Common myeloid progenitor, CD34-positive (primary cell): ENCODE results near the gene DCTN2.
"Not testable (repeated sequence)": the region's sequence is repeated elsewhere in the genome, so short reads cannot be mapped to it uniquely, and the experiment has no call there.

Experiments
- CTCF ChIA-PET: fragments of 350-600 bp; sonication (Branson Sonifier 250); formaldehyde crosslinking; loops from one replicate; lab custom pipeline; 2021; ENCODE audit warnings: antibody characterized with exemption; lab: Charles Lee
- POLR2A ChIA-PET: fragments of 350-600 bp; sonication (Branson Sonifier 250); formaldehyde crosslinking; loops from one replicate; lab custom pipeline; 2021; ENCODE audit warnings: antibody characterized with exemption; lab: Charles Lee
- DNase-seq, 3 donors: peaks; one replicate each; pipeline versions ENCODE4 v3.0.0 to v3.0.0-alpha.2; 2013
- H3K27ac ChIP-seq, 2 experiments: 1 replicate in 1 of 2; 2 replicates in 1 of 2; pipeline ENCODE4 v1.7.0; 2013; ENCODE audit warnings: inconsistent platforms in 2 of 2, low read length in 2 of 2, mild to moderate bottlenecking in 2 of 2, low read depth in 1 of 2, moderate library complexity in 1 of 2; ENCODE audit not compliant: severe bottlenecking in 2 of 2, insufficient read depth in 1 of 2, poor library complexity in 1 of 2
- H3K27me3 ChIP-seq, 5 experiments: replicated peaks in 2 of 5; 1 replicate in 3 of 5; 2 replicates in 2 of 5; pipeline versions ENCODE4 v1.6.1 to v1.7.0; 2013; ENCODE audit warnings: low read length in 4 of 5, mild to moderate bottlenecking in 2 of 5, moderate library complexity in 2 of 5, inconsistent platforms in 1 of 5; ENCODE audit not compliant: insufficient read depth in 5 of 5, control insufficient read depth in 4 of 5
- H3K36me3 ChIP-seq, 4 experiments: 1 replicate in 2 of 4; 2 replicates in 2 of 4; pipeline versions ENCODE4 v1.6.1 to v1.7.0; 2013; ENCODE audit warnings: low read length in 3 of 4, control low read depth in 1 of 4, mild to moderate bottlenecking in 1 of 4; ENCODE audit not compliant: control insufficient read depth in 4 of 4, insufficient read depth in 4 of 4
- H3K4me1 ChIP-seq, 4 experiments: 1 replicate in 3 of 4; 2 replicates in 1 of 4; pipeline versions ENCODE4 v1.6.1 to v1.7.1; 2013; ENCODE audit warnings: low read length in 3 of 4, mild to moderate bottlenecking in 3 of 4, control low read depth in 1 of 4, inconsistent platforms in 1 of 4, moderate library complexity in 1 of 4; ENCODE audit not compliant: control insufficient read depth in 4 of 4, insufficient read depth in 4 of 4; ENCODE audit errors: control extremely low read depth in 1 of 4
- H3K4me3 ChIP-seq, 7 experiments: 1 replicate in 4 of 7; 2 replicates in 3 of 7; pipeline versions ENCODE4 v1.5.1 to v1.7.0; 2013; ENCODE audit warnings: mild to moderate bottlenecking in 7 of 7, low read length in 6 of 7, moderate library complexity in 6 of 7, inconsistent platforms in 2 of 7, low read depth in 2 of 7, control low read depth in 1 of 7; ENCODE audit not compliant: insufficient read depth in 4 of 7, control insufficient read depth in 1 of 7; ENCODE audit errors: extremely low read depth in 1 of 7
- H3K9me3 ChIP-seq, 5 experiments: 1 replicate in 4 of 5; 2 replicates in 1 of 5; pipeline versions ENCODE4 v1.6.1 to v1.7.1; 2013; ENCODE audit warnings: low read length in 4 of 5, mild to moderate bottlenecking in 2 of 5, inconsistent platforms in 1 of 5, low read depth in 1 of 5, moderate library complexity in 1 of 5; ENCODE audit not compliant: control insufficient read depth in 4 of 5, insufficient read depth in 2 of 5; ENCODE audit errors: control extremely low read depth in 1 of 5
- WGBS: methylation state at CpG from one replicate; pipeline ENCODE4 v1.1.5; 2013; ENCODE audit not compliant: insufficient coverage; 5-methylcytosine and 5-hydroxymethylcytosine counted together

Gene DCTN2

DNA sequence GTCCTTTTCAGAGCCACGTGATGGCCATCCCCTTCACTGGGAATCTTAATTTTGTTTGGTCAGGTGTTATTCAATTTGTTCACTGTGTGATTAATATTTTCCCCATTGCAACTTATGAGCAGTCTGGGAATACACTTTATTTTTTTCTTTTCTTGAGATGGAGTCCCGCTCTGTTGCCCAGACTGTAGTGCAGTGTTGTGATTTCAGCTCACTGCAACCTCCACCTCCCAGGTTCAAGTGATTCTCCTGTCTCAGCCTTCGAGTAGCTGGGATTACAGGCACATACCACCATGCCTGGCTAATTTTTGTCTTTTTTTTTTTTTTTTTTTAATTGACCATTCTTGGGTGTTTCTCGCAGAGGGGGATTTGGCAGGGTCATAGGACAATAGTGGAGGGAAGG lies 40.5 kb downstream of the DCTN2 start:
- peaks cover 8 to 64% (median 37%) of the 10 kb centered on the region in 4 experiments for H3K36me3 ChIP-seq
- CTCF ChIA-PET, result interaction anchor here (0.7 kb wide), 1 partner anchor 8 kb away, joined by 4 read pairs; no protein-coding TSS in a partner anchor
- not testable (repeated sequence) for H3K4me1 ChIP-seq, H3K4me3 ChIP-seq, DNase-seq, H3K9me3 ChIP-seq, H3K27ac ChIP-seq, H3K27me3 ChIP-seq
- POLR2A ChIA-PET, result interaction anchor here (0.9 kb wide), 1 partner anchor 9 kb away, joined by 4 read pairs; no protein-coding TSS in a partner anchor
- 100% methylated on average over 1 of the region's 4 CpGs for WGBS

DNA sequence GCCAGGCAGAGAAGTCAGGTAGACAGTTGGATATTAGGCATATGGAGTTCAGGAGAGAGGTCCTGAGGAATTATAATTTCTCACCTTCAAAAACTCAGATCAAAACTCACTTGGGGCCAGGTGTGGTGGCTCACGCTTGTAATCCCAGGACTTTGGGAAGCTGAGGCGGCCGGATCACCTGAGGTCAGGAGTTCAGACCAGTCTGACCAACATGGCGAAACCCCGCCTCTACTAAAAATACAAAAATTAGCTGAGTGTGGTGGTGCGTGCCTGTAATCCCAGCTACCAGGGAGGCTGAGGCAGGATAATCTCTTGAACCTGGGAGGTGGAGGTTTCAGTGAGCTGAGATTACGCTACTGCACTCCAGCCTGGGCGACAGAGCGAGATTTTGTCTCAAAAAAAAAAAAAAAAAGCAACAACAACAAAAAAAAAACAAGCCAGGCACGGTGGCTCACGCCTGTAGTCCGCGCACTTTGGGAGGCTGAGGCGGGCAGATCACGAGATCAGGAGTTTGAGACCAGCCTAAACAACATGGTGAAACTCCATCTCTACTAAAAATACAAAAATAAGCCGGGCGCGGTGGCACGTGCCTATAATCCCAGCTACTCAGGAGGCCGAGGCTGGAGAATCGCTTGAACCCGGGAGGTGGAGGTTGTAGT lies 44.6 kb downstream of the DCTN2 start:
- CTCF ChIA-PET, result interaction anchor here (1.0 to 1.4 kb wide), 3 partner anchors 7 to 16 kb away, joined by 3 to 5 read pairs (median 4); no protein-coding TSS in a partner anchor
- not testable (repeated sequence) for H3K4me3 ChIP-seq, H3K4me1 ChIP-seq, DNase-seq, H3K9me3 ChIP-seq, H3K27me3 ChIP-seq, H3K27ac ChIP-seq
- peaks cover 24 to 80% (median 55%) of the 10 kb centered on the region in 4 experiments for H3K36me3 ChIP-seq
- POLR2A ChIA-PET, result interaction anchor here (0.5 to 3.2 kb wide), 2 partner anchors 13 to 15 kb away, joined by 4 to 11 read pairs; no protein-coding TSS in a partner anchor
- 98% methylated on average over 10 of the region's 22 CpGs for WGBS

DNA sequence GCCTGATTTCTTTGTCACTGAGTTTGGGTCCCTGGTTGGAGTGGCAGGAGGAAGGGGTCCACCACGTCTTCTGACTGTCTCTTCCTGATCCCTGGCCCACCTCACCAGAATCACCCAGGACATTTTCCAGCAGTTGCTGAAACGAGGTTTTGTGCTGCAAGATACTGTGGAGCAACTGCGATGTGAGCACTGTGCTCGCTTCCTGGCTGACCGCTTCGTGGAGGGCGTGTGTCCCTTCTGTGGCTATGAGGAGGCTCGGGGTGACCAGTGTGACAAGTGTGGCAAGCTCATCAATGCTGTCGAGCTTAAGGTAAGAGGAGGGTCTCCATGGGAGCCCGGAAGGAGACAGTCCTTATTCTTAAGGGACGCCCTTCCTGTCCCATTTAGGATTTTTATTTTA lies 46.8 kb downstream of the DCTN2 start:
- H3K27ac ChIP-seq, result no peak overlapping the region
- H3K27me3 ChIP-seq, result no peaks in the 10 kb centered on the region
- ChIA-PET POLR2A (no interaction called here), CTCF (interaction anchor here (1.3 to 1.6 kb wide), 4 partner anchors 25 to 47 kb away, joined by 3 to 4 read pairs (median 3); no protein-coding TSS in a partner anchor)
- no peak overlapping the region for H3K4me3 ChIP-seq
- H3K9me3 ChIP-seq, result no peaks in the 10 kb centered on the region
- H3K4me1 ChIP-seq, result no peaks in the 10 kb centered on the region
- no peak for DNase-seq
- WGBS, result 96% methylated on average over 10 of the region's 11 CpGs
- peaks cover 24 to 82% (median 55%) of the 10 kb centered on the region in 4 experiments for H3K36me3 ChIP-seq

DNA sequence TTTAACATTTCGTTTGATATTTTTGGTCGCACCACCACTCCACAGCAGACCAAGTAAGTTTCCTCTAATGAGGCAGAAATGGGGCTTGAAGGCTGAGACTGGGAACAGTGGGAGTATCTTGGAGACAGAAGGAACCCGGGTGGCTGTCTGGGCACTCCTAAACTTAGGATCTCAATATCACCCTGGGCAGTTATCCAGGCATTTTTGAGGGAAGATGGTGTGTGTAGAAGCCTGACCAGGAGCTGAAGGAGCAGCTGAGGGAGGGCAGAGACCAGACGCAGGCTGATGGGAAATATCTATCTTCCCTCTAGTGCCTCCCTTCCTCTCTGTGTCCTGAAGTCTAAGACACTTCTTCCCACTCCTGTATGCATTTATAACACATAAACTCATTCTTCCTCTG lies 48.4 kb downstream of the DCTN2 start:
- H3K27ac ChIP-seq, result no peak overlapping the region
- H3K4me3 ChIP-seq, result no peak overlapping the region
- WGBS, result 100% methylated on average over 3 of the region's 4 CpGs
- no peaks in the 10 kb centered on the region for H3K27me3 ChIP-seq
- H3K4me1 ChIP-seq, result no peaks in the 10 kb centered on the region
- no peak for DNase-seq
- ChIA-PET POLR2A (interaction anchor here (0.7 kb wide), 1 partner anchor 200 kb away, joined by 5 read pairs; no protein-coding TSS in a partner anchor), CTCF (interaction anchor here (0.9 to 1.6 kb wide), 2 partner anchors 17 to 24 kb away, joined by 3 to 4 read pairs; no protein-coding TSS in a partner anchor)
- H3K9me3 ChIP-seq, result no peaks in the 10 kb centered on the region
- peaks cover 19 to 70% (median 46%) of the 10 kb centered on the region in 4 experiments for H3K36me3 ChIP-seq

DNA sequence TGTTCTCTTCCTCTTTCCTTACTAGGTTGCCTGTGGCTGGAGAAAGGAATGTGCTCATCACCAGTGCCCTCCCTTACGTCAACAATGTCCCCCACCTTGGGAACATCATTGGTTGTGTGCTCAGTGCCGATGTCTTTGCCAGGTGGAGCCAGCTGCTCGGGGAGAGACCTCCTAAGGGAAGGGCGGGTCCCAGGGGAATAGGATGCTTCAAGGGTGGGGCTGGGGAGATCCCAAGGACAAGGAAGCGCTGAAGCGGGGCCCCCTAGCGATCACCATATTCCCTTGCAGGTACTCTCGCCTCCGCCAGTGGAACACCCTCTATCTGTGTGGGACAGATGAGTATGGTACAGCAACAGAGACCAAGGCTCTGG lies 48.9 kb downstream of the DCTN2 start:
- Histone ChIP-seq H3K4me3 (no peak overlapping the region), H3K9me3 (no peaks in the 10 kb centered on the region), H3K36me3 (peaks cover 19 to 67% (median 46%) of the 10 kb centered on the region in 4 experiments), H3K27me3 (no peaks in the 10 kb centered on the region), H3K27ac (no peak overlapping the region), H3K4me1 (no peaks in the 10 kb centered on the region)
- POLR2A ChIA-PET, result no interaction called here
- 97% methylated on average over 8 of the region's 9 CpGs for WGBS
- CTCF ChIA-PET, result no interaction called here
- DNase-seq, result no peak

DNA sequence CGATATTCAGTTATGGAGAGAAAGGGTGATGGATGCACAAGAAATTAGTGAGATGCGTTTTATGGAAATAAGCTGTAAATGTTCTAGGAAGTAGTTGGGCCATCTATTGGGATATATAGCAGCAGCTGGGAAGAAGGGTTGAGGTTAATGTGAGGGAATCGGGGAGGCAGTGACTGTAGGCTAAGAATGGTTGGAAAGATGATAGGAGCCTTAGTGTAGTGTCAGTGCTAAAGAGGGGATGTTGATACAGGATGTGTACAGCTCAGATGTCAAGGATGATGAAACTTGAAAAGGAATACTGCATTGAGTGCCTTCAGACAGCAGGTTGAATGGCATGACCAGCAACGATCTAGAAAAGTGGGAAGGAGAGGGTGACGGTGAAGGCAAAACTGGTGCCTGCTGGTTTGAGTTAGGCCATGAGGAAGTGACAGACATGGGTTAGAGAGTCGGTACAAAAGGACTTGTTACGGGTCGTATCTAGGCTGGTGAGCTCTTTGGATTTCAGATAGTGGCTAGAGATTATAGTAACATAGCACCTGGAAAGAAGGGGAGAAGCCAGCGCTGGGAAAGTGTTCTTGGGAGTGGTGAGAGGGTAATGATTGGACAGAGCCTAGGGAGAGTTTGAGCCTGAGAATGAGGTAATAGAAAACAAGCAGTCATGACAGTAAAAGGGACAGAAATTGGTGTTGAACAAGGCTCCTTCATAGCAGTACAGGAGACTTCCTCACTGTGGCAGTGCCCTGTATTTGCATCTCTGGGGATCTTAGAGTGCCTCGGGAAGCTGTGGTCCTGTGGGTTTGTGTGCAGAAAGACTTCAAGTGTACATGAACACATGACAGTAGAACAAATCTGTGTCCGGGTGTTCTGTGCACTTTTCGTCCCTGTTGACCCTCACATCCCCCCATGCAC lies 49.5 kb downstream of the DCTN2 start:
- no peak overlapping the region for H3K27ac ChIP-seq
- H3K4me1 ChIP-seq, result no peaks in the 10 kb centered on the region
- POLR2A ChIA-PET, result interaction anchor here (0.7 kb wide), 1 partner anchor 41 kb away, joined by 6 read pairs; no protein-coding TSS in a partner anchor
- DNase-seq, result no peak
- 98% methylated on average over 12 of the region's 12 CpGs for WGBS
- peaks cover 21 to 69% (median 52%) of the 10 kb centered on the region in 4 experiments for H3K36me3 ChIP-seq
- CTCF ChIA-PET, result interaction anchor here (0.8 to 1.7 kb wide), 5 partner anchors 15 to 35 kb away, joined by 3 to 6 read pairs (median 4); no protein-coding TSS in a partner anchor
- H3K27me3 ChIP-seq, result no peaks in the 10 kb centered on the region
- no peak overlapping the region for H3K4me3 ChIP-seq
- no peaks in the 10 kb centered on the region for H3K9me3 ChIP-seq
